Ectodermal cell (in vitro differentiated cells): ENCODE measurements around the gene KAT2B.

Experiments
- H3K27ac ChIP-seq: 2 replicates; pipeline ENCODE4 v1.7.0; 2013; ENCODE audit warnings: mild to moderate bottlenecking, low read depth, low read length; ENCODE audit not compliant: insufficient read depth, poor library complexity, severe bottlenecking
- H3K27me3 ChIP-seq: 2 replicates; pipeline ENCODE4 v1.7.0; 2013; ENCODE audit warnings: mild to moderate bottlenecking, low read length; ENCODE audit not compliant: insufficient read depth, control insufficient read depth, poor library complexity, severe bottlenecking
- H3K36me3 ChIP-seq: one replicate; pipeline ENCODE4 v1.7.0; 2013; ENCODE audit warnings: low read length; ENCODE audit not compliant: control insufficient read depth, insufficient read depth
- H3K4me1 ChIP-seq: one replicate; pipeline ENCODE4 v1.7.0; 2013; ENCODE audit warnings: low read length; ENCODE audit not compliant: control insufficient read depth, insufficient read depth
- H3K4me3 ChIP-seq: 2 replicates; pipeline ENCODE4 v1.7.0; 2013; ENCODE audit warnings: low read depth, low read length, control low read depth; ENCODE audit not compliant: insufficient read depth
- H3K9me3 ChIP-seq: 2 replicates; pipeline ENCODE4 v1.7.0; 2013; ENCODE audit warnings: mild to moderate bottlenecking, low read length, moderate library complexity; ENCODE audit not compliant: control insufficient read depth
- WGBS, 2 experiments: methylation state at CpG; one replicate each; pipeline ENCODE4 v1.1.7; 2013; ENCODE audit warnings: missing lambda C conversion rate in 2 of 2; 5-methylcytosine and 5-hydroxymethylcytosine counted together

KAT2B gene

GRCh38 chr3:20108869-20109268 lies 68.6 kb downstream of the KAT2B start:
- no peak overlapping the region for H3K27ac ChIP-seq
- no peak overlapping the region for H3K4me3 ChIP-seq
- H3K4me1 ChIP-seq, result no peaks in the 10 kb centered on the region
- WGBS, 2 experiments, result 100% methylated on average over 2 of the region's 2 CpGs
- no peaks in the 10 kb centered on the region for H3K9me3 ChIP-seq
- H3K27me3 ChIP-seq, result no peaks in the 10 kb centered on the region
- no peaks in the 10 kb centered on the region for H3K36me3 ChIP-seq

DNA sequence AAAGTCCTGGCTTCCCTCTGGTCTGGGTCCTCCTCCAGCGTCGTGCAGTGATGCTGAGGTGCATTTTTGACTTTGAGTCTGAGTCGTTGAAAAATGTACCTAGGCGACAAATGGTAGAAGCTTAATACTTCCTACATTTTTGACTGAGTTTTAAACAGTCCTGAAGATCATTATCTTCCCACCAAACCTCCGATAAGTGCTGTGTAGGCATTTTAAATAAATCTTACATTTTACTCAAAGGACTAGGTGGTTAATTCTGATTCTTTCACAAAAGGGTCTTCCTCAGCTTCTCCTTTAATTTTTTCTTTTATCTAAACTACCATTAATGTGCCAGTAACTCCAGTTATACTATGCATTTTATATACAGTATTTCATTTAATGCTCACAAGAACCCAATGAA lies 70.6 kb downstream of the KAT2B start:
- no peaks in the 10 kb centered on the region for H3K27me3 ChIP-seq
- 93 to 96% methylated on average over 5 of the region's 5 CpGs for WGBS, 2 experiments

GRCh38 chr3:20111836-20112235 lies 71.6 kb downstream of the KAT2B start:
- H3K4me3 ChIP-seq, result no peak overlapping the region
- no peaks in the 10 kb centered on the region for H3K27me3 ChIP-seq
- WGBS, 2 experiments, result 71 to 77% methylated on average over 5 to 6 of the region's 6 CpGs
- H3K27ac ChIP-seq, result no peak overlapping the region
- H3K36me3 ChIP-seq, result no peaks in the 10 kb centered on the region
- no peaks in the 10 kb centered on the region for H3K4me1 ChIP-seq
- no peaks in the 10 kb centered on the region for H3K9me3 ChIP-seq

More for the DNA sequence above, 70.6 kb downstream of the KAT2B start:
- Histone ChIP-seq H3K27ac (no peak overlapping the region), H3K9me3 (no peaks in the 10 kb centered on the region), H3K4me3 (no peak overlapping the region), H3K4me1 (no peaks in the 10 kb centered on the region), H3K36me3 (no peaks in the 10 kb centered on the region)

GRCh38 chr3:20121088-20121487 lies 80.8 kb downstream of the KAT2B start:
- 93 to 100% methylated on average over 3 of the region's 3 CpGs for WGBS, 2 experiments

GRCh38 chr3:20123131-20123652 lies 82.9 kb downstream of the KAT2B start:
- WGBS, 2 experiments, result 96 to 98% methylated on average over 2 of the region's 2 CpGs
- Histone ChIP-seq H3K36me3 (no peaks in the 10 kb centered on the region), H3K27ac (no peak overlapping the region), H3K4me3 (no peak overlapping the region), H3K4me1 (no peaks in the 10 kb centered on the region), H3K9me3 (no peaks in the 10 kb centered on the region), H3K27me3 (no peaks in the 10 kb centered on the region)

More at GRCh38 chr3:20121088-20121487, 80.8 kb downstream of the KAT2B start:
- Histone ChIP-seq H3K4me1 (no peaks in the 10 kb centered on the region), H3K36me3 (no peaks in the 10 kb centered on the region), H3K27ac (no peak overlapping the region), H3K27me3 (no peaks in the 10 kb centered on the region), H3K9me3 (no peaks in the 10 kb centered on the region), H3K4me3 (no peak overlapping the region)

- no peak overlapping the region for H3K27ac ChIP-seq
- no peaks in the 10 kb centered on the region for H3K4me1 ChIP-seq
- H3K4me3 ChIP-seq, result no peak overlapping the region
- no peaks in the 10 kb centered on the region for H3K36me3 ChIP-seq
- no peaks in the 10 kb centered on the region for H3K27me3 ChIP-seq
- H3K9me3 ChIP-seq, result no peaks in the 10 kb centered on the region
- 86 to 95% methylated on average over 2 of the region's 4 CpGs for WGBS, 2 experiments
Measured at GRCh38 chr3:20125289-20125688, 85.0 kb downstream of the KAT2B start.

DNA sequence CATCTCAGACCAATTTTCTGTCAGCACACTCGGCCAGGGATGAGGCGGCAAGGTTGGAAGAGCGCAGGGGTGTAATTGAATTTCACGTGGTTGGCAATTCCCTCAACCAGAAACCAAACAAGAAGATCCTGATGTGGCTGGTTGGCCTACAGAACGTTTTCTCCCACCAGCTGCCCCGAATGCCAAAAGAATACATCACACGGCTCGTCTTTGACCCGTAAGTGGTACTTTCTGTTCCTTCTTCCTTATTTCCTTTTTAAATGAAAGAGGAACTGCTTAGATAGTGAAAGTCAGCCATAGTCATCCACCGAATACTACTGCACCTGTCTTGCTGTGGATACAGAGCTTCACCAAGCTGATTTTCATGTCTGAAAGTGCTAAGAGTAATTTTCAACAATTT lies 85.7 kb downstream of the KAT2B start:
- 95% methylated on average over 10 of the region's 10 CpGs for WGBS, 2 experiments
- Histone ChIP-seq H3K4me1 (no peaks in the 10 kb centered on the region), H3K9me3 (no peaks in the 10 kb centered on the region), H3K36me3 (no peaks in the 10 kb centered on the region), H3K27ac (no peak overlapping the region), H3K27me3 (no peaks in the 10 kb centered on the region), H3K4me3 (no peak overlapping the region)

- WGBS, 2 experiments, result 82 to 94% methylated on average over 2 of the region's 2 CpGs
- H3K36me3 ChIP-seq, result no peaks in the 10 kb centered on the region
- no peak overlapping the region for H3K27ac ChIP-seq
- H3K27me3 ChIP-seq, result no peaks in the 10 kb centered on the region
- H3K4me3 ChIP-seq, result no peak overlapping the region
- H3K4me1 ChIP-seq, result no peaks in the 10 kb centered on the region
- H3K9me3 ChIP-seq, result no peaks in the 10 kb centered on the region
Measured at GRCh38 chr3:20128358-20128757, 88.1 kb downstream of the KAT2B start.

DNA sequence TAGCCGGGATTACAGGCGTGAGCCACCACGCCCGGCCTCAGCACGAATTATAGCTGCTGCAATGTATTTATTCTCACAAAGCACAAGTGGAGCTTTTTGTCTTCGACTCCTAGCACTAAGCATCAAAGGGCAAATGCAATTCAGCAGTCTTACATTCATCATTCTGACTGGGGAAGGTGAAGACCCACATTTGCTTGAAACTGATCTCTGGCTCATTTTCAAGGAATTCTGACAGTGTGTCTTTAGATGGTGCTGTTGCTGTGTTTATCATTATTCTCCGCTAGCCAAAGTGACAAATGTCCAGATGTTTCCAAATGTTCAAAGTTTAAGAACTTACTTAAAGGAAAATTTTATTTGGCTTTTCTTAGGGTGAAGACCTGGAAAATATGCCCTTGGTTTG lies 89.9 kb downstream of the KAT2B start:
- no peaks in the 10 kb centered on the region for H3K36me3 ChIP-seq
- H3K9me3 ChIP-seq, result no peaks in the 10 kb centered on the region
- H3K27me3 ChIP-seq, result no peaks in the 10 kb centered on the region
- WGBS, 2 experiments, result 91 to 93% methylated on average over 7 of the region's 7 CpGs
- H3K4me3 ChIP-seq, result no peak overlapping the region
- no peaks in the 10 kb centered on the region for H3K4me1 ChIP-seq
- H3K27ac ChIP-seq, result no peak overlapping the region

- WGBS, 2 experiments, result 100% methylated on average over 1 of the region's 1 CpG; no CpG with 5 or more reads in 1 of the 2 experiments
- Histone ChIP-seq H3K27ac (no peak overlapping the region), H3K27me3 (no peaks in the 10 kb centered on the region), H3K4me3 (no peak overlapping the region), H3K9me3 (no peaks in the 10 kb centered on the region), H3K4me1 (no peaks in the 10 kb centered on the region), H3K36me3 (no peaks in the 10 kb centered on the region)
Measured at GRCh38 chr3:20136231-20136630, 96.0 kb downstream of the KAT2B start.

DNA sequence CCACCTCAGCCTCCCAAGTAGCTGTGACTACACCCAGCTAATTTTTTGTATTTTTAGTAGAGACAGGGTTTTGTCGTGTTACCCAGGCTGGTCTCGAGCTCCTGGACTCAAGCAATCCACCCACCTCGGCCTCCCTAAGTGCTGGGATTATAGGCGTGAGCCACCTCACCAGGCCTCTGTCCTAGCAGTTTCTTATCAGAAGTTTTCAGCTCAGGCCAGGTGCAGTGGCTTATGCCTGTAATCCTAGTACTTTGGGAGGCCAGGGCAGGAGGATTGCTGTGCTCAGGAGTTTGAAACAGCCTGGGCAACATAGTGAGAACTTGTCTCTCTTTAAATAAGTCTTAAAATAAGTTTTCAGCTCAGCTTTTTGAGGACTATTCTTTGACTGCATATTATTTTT lies 97.4 kb downstream of the KAT2B start:
- no peaks in the 10 kb centered on the region for H3K36me3 ChIP-seq
- H3K4me1 ChIP-seq, result peaks cover 7% of the 10 kb centered on the region
- 88 to 92% methylated on average over 4 of the region's 4 CpGs for WGBS, 2 experiments
- no peaks in the 10 kb centered on the region for H3K27me3 ChIP-seq
- no peak overlapping the region for H3K27ac ChIP-seq
- no peaks in the 10 kb centered on the region for H3K9me3 ChIP-seq
- H3K4me3 ChIP-seq, result no peak overlapping the region
